Measurements from ENCODE around the gene CAVIN2.
"Not testable (repeated sequence)": the region's sequence is repeated elsewhere in the genome, so short reads cannot be mapped to it uniquely, and the experiment has no call there.

DNA sequence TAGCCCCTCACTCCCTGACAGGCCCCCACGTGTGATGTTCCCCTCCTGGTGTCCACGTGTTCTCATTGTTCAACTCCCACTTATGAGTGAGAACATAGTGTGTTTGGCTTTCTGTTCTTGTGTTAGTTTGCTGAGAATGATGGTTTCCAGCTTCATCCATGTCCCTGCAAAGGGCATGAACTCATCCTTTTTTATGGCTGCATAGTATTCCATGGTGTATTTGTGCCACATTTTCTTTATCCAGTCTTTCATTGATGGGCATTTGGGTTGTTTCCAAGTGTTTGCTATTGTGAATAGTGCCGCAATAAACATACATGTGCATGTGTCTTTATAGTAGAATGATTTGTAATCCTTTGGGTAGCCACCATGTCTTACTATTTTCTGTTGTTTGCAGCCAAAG, 61.2 kb downstream of the CAVIN2 start:
- TF ChIP-seq, protein P1, sequence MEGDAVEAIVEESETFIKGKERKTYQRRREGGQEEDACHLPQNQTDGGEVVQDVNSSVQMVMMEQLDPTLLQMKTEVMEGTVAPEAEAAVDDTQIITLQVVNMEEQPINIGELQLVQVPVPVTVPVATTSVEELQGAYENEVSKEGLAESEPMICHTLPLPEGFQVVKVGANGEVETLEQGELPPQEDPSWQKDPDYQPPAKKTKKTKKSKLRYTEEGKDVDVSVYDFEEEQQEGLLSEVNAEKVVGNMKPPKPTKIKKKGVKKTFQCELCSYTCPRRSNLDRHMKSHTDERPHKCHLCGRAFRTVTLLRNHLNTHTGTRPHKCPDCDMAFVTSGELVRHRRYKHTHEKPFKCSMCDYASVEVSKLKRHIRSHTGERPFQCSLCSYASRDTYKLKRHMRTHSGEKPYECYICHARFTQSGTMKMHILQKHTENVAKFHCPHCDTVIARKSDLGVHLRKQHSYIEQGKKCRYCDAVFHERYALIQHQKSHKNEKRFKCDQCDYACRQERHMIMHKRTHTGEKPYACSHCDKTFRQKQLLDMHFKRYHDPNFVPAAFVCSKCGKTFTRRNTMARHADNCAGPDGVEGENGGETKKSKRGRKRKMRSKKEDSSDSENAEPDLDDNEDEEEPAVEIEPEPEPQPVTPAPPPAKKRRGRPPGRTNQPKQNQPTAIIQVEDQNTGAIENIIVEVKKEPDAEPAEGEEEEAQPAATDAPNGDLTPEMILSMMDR (IDR thresholded peaks at IDR 0.05) = not testable (repeated sequence)
- not testable (repeated sequence) for TF ChIP-seq POLR2A (IDR thresholded peaks at IDR 0.05)
